ENCODE measurements around the gene SGO1.
A peak's percentile ranks its signal among the peaks of the same experiment; 100 is the strongest.
"Not testable (repeated sequence)": the region's sequence is repeated elsewhere in the genome, so short reads cannot be mapped to it uniquely, and the experiment has no call there.

Gene SGO1

DNA sequence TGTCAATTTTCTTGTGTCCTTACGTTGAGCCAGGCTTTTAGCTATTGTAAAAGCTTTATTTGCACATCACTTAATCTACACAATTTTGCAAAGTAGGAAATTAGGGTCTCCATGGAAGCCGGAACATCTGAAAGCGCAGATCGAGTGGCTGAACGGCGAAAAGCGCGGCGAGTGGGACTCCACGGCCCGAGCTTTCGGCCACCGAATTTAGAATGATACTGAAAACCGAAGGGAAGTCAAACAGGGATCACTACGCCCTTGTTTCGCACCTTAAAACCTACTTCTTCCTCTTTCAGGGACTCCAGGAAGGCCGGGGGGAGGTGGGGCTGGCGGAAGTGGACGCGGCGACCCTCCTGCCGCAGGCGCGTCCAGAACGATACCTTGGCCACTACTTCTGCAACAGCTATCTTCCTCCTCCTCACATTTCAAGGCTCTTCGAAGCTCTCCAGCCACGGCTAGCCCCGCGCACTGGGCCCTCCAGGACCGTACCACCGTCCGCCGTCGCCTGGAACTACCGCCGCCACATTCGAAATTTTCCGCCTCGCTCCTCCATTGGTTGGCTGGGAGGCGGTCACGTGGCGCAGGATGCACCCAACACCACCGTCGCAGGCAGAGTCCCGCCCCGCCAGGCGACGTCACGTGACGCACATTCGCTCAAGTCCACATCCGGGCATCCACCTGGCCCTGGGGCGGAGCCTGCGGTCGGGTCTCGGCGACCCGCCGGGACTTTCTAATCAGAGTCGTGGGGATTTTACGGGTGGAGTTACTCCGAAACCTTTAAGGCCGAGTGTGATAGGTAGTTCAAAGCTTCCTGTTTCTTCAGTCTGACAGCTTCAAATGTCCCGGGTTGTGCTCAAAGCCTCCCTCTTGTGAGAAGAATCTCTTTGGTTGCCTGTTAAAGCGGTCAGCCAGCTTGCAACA is at the start of gene SGO1:
Gene SGO1 (minus strand): TSS at position 528 of the 921 bp plus-strand sequence. CDS start 2,179 bp downstream, outside the sequence.
- DNase-seq (ENCODE audit: low spot score), result peak; percentile 96

DNA sequence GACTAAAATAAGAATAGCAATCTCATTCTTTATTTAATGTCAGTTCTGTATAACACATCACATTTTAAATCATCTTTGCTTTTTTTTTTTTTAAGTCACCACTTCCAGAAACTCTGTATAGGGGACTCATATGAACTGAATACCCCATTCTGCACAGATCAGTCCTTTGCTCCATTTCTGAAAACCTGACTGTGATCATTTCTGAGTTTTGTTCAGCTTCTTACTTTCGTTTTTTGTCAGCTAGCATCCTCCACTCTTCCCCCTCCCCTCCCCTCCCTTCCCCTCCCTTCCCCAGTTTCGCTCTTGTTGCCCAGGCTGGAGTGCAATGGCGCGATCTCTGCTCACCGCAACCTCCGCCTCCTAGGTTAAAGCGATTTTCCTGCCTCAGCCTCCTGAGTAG is 49.8 kb upstream of the SGO1 start:
- no peak for DNase-seq (ENCODE audit: low spot score)

DNA sequence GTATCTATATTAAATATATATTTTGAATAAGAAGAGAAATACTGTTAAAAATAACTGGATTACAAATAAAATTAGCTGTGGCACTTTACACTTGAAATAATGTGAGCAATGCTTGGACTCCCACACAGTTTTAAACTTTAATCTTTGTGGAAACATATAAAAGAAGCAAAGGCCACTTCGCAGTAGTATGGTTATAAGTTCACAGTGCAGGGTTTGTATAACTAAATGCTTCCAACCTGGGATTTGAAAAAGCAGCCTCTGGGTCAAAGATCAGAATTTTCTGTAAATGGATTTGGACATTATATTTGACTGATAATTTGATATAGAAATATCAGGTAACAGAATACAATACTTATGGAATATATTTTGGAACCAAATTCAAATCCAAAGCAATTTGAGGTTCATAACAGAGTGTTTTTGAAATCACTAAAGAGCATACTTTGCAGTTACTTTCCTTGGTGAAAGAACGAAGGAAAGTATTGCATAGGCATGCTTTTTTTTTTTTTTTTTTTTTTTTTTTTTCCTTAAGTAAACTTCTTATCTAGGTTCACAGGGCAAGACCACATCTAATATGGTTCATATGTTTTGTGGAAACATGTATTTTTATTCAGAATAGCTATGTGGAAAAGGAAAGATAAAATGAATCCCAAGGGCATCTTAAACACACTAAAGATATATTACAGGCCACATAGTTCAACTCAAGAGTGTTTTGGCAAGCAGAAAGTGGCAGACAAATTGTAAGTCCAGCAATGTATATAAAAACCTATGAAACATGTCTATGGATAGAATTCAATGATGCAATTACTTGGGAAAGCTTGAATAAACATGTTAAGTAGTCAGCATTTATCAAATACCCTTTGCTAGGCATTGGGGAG is 47.1 kb upstream of the SGO1 start:
- no peak for DNase-seq (ENCODE audit: low spot score)

DNA sequence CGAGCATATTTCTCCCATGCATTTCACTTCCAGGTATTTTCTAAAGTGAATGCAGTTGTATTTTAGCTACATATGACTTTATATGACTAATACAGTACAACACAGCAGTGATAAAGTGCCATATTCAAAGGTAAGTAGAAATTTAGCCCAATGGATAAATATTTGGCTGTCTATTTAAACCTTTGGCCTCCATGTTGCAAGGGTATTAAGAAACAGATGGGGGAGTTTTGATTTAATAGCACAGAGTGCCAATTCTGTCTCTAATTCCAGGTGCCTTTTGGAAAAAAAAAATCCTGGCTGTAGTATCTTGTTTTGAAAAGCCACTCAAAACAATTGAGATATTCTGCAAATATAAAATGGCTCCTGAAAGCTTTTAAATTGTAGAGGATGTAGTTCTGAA is 44.9 kb upstream of the SGO1 start:
- no peak for DNase-seq (ENCODE audit: low spot score)

DNA sequence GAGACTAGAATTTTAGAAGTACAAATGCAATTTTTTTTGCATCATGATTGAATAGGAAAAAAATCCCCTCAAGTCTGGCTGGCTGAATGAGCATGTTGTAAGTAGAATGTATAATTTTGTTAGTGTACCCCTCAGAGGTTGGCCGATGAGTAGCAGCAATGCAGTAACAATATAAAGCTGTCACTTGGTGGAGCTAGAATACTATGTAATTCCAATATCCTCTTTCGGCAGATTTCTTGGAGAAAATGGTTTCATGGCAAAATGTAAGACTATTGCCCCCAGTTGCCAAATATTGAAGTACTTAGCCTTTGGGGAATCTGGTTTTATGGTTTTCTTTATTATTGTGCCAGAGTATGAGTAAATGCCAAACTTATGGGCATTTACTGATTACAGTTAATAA is 39.8 kb upstream of the SGO1 start:
- DNase-seq (ENCODE audit: low spot score), result peak; percentile 62

DNA sequence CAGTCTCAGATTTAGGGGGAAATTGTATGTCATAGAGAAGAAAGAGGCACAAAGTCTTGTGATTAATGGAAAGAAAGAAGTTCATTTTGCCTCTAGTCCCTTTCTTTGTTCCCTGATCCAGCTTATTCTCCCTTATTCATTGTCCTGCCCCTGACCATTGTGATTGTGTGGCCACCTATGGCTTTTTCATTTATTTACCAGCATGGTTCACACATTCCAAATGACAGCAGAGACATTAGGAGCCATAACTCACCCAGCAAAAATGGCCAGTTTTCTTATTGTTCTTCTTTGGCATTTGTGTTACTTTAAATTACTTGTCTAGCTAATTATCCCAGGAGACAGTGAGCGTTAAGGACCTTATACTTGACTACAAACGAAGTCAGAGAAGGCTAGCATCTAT is 36.3 kb upstream of the SGO1 start:
- no peak for DNase-seq (ENCODE audit: low spot score)

DNA sequence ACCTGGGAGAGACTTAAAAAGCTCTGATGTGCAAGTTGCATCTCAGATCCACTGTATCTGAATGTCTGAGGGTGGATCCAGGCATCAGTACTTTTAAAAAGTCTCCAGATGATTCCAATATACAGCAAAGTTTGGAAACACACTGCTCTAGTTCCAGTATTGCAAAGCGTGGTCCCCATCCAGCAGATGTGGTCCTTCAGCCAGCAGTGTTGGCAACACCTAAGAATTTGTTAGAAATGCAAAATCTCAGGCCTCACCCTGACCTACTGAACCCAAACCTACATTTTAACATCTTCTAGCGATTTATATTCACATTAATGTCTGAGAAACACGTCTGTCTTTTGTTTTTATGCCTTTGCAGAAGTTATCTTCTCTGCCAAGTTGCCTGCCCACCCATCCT is 32.2 kb upstream of the SGO1 start:
- DNase-seq (ENCODE audit: low spot score), result no peak

DNA sequence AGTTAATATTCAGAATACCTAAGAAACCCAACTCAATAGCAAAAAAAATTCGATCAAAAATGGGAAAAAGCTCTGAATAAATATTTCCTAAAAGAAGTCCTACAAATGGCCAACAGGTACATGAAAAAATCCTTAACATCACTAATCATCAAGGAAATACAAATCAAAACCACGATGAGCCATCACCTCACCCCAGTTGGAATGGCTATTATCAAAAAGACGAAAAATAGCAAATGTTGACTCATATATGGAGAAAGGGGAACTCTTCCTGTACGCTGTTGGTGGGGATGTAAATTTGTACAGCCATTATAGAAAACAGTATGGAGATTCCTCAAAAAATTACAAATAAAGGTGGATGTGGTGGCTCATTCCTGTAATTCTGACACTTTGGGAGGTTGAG is 29.6 kb upstream of the SGO1 start:
- DNase-seq (ENCODE audit: low spot score), result no peak

DNA sequence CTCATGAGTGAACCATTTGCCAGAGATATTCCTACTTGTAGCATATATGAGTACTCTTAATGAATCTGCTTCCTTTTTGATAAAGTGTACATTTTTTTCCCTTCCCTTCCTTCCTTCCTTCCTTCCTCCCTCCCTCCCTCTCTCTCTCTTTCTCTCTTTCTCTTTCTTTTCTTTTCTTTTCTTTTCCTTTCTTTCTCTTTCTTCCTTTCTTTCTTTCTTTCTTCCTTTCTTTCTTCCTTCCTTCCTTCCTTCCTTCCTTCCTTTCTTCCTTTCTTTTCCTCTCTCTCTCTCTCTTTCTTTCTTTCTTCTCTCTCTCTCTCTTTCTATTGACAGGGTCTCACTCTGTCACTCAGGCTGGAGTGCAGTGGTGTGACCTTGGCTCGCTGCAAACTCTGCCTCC is 27.5 kb upstream of the SGO1 start:
- DNase-seq (ENCODE audit: low spot score), result not testable (repeated sequence)

DNA sequence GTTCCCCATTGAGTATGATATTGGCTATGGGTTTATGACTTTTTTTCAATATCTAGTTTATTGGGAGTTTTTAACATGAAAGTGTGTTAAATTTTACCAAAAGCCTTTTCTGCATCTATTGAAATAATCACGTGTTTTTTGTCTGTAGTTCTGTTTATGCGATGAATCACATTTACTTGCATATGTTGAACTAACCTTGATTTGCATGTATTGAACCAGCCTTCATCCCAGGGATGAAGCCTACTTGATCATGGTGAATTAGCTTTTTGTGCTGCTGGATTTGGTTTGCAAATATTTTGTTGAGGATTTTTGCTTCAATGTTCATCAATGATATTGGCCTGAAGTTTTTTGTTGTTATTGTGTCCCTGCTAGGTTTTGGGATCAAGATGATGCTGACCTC is 21.9 kb upstream of the SGO1 start:
- DNase-seq (ENCODE audit: low spot score), result not testable (repeated sequence)

DNA sequence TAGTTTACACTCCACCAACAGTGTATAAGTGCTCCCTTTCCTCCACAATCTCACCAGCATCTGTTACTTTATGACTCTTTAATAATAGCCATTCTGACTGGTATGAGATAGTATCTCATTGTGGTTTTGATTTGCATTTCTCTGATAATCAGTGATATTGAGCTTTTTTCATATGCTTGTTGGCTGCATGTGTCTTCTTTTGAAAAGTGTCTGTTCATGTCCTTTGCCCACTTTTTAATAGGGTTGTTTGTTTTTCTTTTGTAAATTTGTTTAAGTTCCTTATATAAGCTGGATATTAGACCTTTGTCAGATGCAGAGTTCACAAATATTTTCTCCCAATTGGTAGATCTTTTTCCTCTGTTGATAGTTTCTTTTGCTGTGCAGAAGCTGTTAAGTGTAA is 19.9 kb upstream of the SGO1 start:
- not testable (repeated sequence) for DNase-seq (ENCODE audit: low spot score)

DNA sequence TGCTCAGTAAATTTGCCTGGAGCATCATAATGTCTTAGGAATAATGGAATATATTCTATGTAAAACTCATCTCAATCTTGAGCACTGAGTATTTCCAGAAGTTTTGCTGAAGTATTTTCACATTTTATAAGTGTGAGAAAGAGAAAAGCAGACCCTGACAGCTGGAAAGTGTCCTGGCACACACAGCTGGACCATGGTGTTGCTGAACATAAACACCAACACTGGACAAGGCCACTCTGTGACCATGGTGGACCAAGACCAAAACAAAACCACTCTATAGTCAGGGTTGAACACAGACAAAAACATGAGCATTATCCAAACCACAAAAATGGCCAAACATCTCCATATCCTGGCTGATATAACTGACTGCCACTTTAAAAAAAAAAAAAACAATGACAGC is 15.1 kb upstream of the SGO1 start:
- DNase-seq (ENCODE audit: low spot score), result no peak

DNA sequence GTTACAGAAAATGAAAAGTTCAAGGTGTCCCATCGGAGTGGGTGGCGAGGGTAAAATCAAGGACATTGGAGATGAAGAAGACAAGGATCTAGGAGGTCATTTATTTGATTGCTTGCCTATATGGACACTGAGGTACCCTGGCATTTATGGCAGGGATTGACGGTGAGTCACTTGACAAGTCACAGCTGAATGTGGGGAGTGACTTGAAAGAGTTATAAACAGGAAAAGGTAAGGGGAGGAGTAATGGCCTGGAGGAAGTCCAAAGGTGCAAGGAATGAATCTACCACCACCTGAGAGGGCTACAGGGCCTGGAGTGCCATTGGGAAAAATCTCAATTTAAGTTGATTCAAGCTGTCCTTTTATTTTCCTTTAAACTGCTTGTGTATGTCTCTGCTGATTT is 11.8 kb upstream of the SGO1 start:
- no peak for DNase-seq (ENCODE audit: low spot score)

DNA sequence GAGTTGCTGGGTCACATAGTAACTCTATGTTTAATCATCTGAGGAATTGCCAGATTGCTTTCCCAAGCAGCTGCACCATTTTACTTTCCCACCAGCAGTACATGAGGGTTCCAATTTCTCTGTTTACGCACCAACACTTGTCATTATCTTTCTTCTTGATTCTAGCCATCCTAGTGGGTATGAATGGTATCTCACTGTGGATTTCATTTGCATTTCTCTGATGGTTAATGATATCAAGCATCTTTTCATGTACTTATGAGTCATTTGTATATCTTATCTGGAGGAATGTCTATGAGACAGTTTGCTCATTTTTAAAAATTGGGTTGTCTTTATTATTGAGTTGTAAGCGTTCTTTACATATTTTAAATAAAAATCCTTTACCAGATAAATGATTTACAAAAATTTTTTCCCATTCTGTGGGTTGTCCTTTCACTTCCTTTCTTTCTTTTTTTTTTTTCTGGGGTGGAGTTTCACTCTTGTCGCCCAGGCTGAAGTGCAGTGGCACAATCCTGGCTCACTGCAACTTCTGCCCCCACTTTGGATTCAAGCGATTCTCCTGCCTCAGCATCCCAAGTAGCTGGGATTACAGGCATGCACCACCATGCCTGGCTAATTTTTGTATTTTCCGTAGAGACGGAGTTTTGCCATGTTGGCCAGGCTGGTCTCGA is 8.9 kb upstream of the SGO1 start:
- no peak for DNase-seq (ENCODE audit: low spot score)

DNA sequence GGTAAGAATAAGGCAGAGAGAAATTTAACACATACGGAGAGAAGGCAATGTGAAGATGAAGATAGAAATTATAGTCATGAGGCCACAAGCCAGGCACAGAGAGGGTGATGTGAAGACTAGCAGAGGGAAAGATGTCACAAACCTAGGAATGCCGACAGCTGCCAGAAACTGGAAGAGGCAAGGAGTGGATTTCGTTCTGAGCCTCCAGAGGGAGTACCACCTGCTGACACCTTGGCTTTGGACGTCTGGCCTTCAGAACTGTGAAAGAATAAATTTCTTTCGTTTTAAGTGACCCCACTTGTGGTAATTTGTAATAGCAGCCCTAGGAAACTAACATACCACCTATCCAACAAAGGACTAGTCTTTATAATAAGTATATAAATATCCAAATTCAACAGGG is 5.0 kb upstream of the SGO1 start:
- DNase-seq (ENCODE audit: low spot score), result no peak

DNA sequence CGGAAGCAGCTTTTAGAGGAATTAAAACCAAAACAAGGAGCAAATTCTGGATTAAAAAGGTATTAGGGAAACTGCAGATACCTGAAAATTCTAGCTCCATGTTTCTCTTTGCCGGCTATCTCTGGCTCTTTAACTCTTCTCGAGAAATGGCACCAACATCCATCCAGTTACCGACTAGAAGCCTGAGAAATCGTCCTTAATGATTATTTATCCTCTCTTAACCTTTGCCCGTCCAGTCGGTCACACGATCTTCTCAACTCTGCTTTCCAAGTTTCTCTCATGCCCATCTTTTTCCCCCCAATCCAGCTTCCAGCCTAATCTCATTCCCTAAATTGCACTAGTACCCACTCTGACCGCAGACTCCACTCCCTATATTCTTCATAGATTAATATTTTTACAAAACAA is 596 bp upstream of the SGO1 start:
- DNase-seq (ENCODE audit: low spot score), result no peak

DNA sequence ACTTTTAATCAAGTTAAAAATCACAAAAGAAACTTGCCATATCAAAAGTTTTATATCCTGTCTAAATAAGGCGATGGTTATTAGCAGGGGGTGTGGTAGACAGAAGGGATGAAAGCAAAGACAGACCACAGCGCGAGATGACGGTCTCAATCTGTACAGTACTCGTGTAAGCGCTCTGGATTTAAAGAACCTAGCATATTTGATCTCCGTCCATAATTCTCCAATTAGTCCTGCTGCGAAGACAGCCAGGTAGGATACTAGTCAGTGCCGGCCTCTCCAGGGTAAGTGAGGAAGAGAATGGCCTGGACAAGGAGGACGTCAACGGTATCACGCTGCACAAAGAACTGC is 701 bp downstream of the SGO1 start:
- no peak for DNase-seq (ENCODE audit: low spot score)

DNA sequence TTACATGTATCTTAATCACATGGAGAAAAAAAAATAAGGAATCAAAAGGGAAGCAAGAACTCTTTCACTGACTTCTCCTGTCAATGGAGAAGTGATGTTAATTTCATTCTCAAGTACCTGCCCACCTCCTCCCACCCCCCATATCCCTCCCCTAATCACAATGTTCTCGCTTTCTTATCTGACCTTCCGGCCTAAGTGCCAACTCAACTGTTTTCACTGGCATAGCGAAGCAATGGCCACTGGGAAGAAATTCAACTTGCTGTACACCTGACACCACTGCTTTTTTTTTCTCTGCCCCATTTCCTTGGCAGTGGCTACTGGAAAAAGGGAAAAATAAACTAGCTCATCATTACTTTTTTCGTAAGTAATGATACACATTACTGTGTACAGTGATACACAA is 3.8 kb downstream of the SGO1 start:
- no peak for DNase-seq (ENCODE audit: low spot score)

DNA sequence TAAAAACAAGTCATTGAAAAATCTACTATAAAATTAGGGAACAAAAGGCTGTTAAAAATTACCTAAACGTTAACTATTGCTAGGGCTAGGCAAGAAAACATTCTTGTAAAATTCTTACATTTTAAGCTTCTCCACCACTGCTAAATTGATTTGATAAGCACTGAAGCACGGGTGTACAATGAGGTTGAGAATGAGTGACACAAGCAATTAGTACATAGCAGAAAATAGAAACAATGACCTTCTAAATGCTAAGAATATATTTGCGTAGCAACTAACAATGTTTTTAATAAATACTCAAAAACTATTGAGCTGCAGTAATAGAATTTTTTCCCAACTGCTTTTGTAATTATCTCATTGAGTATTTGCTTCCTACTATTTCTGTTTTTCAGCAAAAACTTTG is 4.7 kb downstream of the SGO1 start:
- no peak for DNase-seq (ENCODE audit: low spot score)

DNA sequence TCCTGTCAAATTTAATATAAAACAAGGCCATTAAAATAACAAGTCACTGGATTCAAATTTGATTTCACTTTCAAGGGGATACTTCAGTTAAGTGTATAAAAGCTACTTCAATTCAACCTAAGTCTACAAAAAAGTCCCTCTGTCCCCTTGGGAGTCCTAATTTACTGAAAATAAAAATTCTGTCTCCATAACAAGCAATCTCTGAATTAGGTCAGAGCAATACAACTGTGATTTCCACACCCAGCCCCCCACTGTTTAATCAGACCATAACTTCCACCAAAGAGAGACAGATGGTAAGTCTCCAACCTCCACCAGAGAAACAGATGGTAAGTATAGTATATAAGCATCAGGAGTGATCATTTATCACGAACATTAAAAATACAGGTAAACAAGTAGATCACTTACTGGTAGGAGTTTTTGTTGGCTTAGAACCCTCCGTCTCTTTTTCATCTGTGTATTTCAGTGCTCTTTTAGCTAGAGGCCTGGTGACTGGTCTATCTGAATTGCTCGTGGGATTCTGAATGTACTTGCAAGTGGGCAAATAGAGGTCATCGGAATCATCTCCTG is 12.1 kb downstream of the SGO1 start:
- no peak for DNase-seq (ENCODE audit: low spot score)

DNA sequence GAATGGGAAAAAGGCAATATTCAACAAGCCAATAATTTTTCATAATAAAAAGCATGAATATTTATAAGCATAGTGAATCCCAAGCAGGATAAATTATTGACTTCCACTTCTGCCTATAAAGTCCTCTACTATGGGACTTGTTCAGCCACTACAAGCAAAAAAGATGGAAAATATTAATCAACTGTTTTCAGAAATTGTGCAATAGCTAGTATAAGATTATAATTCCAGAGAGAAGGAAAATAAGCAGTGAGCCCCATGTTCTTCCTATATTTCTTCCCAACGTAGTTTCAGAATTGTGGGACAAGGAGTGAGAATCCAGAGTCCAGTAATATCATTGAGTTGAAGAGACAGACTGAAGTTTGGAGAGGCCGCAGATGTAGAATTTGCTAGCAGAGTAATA is 24.3 kb downstream of the SGO1 start:
- DNase-seq (ENCODE audit: low spot score), result no peak

DNA sequence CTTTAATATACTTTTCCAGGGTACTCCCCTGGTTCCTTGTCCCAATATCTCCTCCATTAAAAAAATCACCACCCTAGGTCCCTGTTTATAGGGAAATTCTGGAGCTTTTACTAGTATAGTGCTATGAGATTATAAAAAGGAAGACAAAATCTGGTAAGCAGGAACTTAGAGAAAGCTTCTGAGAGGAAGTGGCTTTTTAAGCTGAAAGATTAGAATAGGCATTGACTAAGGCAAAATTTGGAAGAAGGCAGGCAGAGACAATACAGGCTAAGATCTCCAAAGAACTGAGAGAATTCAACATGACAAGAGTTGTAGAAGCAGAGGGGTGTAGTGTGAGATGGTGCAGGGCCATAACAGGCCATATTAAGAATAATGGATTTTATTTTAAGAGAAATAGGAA is 25.8 kb downstream of the SGO1 start:
- DNase-seq (ENCODE audit: low spot score), result no peak
